GM19043 (cell line): ENCODE results near the gene SNRPF.

Experiments used
- ATAC-seq: cut with Tn5 transposase; IDR thresholded peaks from one replicate; pipeline ENCODE4 v1.9.1; 2021; ENCODE audit warnings: low read depth; ENCODE audit not compliant: unreplicated experiment

Gene SNRPF

DNA sequence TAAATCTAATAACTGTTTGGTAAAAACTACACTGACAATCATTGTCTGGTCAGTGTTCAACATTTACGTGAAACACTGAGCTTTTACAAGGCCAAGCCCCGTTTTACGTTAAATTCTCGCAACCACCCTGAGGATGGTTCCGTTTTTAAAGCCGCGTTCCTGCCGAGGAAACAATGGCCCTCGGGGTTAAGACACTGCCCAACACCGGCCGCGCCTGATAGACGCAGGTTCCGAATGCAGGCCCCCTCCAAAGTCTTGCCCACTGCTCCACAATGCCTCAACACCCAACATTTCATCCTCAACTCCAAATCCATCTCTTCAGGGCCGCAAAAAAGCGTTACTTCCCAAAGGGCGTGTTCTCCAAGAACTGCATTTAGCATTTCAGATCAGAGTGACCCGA lies 953 bp upstream of the SNRPF start:
- ATAC-seq, result no peak

GRCh38 chr12:95859344-95859816 lies 628 bp downstream of the SNRPF start:
- ATAC-seq, result no peak

DNA sequence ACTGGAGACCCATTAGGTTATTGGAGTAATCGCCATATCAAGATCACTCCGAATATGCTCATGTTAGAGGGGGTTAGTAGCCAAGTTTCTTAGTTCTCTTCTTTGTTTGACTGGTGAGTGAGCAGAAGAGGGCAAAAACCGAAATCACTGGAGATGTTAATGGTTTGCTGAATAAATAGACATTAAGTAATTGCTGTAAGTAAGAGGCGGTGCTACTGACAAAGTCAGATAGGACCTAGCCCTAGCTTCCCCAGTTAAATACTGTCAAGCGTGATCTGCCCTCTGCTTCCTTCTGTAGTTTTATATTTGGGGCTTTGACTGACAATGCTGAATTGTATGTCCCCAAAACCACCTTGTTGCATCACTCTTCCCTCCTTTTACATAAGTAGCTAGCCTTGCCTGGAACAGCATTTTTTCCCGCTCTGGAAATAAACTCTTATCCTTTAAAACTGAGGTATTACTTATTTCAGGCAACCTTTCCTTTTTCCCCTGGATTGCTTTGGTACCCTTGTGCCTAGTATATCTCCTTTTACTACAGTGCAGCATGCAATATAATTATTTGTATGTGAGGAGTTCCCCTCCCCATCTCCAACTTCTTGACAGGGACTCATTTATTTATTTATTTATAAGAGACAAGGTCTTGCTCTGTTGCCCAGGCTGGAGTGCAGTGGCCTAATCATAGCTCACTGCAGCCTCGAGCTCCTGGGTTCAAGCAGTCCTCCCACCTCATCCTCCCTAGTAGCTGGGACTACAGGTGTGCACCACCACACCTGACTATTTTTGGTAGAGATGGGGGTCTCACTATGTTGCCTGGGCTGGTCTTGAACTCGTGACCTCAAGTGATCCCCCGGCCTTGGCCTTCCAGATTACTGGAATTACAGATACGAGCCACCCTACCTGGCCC lies 1.4 kb downstream of the SNRPF start:
- no peak for ATAC-seq

GRCh38 chr12:95862038-95862437 lies 3.3 kb downstream of the SNRPF start:
- no peak for ATAC-seq

DNA sequence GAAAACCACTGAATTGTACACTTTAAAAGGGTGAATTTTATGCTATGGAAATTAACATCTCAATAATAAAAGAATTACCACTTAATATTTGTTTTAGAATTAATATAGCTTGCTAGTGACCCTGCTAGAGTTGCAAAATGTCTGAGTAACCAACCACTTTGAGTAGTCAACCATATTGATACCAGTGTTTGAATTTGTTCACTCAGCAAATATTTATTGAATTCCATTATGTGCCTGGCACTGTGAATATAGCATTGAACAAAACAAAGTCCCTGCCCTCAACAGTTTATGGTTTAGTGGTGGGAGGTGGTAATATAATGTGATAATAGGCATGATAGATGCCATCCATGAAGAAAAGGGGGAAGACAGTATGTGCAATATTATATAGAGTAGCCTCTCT lies 4.6 kb downstream of the SNRPF start:
- no peak for ATAC-seq

- no peak for ATAC-seq
Measured at GRCh38 chr12:95870897-95871296, 12.1 kb downstream of the SNRPF start.

- ATAC-seq, result no peak
Measured at GRCh38 chr12:95874452-95874851, 15.7 kb downstream of the SNRPF start.

- no peak for ATAC-seq
Measured at GRCh38 chr12:95877622-95878021, 18.9 kb downstream of the SNRPF start.

DNA sequence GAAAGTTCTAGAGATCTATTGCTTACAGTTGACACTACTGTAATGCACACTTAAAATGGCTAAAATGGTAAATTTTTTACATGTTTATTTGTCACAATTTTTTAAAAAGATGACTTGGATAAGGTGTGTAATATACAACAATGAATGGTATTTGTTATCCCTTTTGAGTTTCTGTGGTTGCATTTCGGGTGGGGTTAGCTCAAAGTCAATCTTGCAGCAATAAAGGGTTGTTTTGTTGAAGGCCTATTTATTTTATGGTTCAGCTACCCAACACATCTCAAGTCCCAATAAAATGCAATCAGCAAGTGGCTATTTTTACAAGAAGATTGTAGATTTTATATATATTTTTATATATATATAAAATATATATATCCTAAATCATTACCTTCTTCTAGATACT lies 22.1 kb downstream of the SNRPF start:
- no peak for ATAC-seq

- ATAC-seq, result no peak
Measured at GRCh38 chr12:95881331-95881955, 22.7 kb downstream of the SNRPF start.

DNA sequence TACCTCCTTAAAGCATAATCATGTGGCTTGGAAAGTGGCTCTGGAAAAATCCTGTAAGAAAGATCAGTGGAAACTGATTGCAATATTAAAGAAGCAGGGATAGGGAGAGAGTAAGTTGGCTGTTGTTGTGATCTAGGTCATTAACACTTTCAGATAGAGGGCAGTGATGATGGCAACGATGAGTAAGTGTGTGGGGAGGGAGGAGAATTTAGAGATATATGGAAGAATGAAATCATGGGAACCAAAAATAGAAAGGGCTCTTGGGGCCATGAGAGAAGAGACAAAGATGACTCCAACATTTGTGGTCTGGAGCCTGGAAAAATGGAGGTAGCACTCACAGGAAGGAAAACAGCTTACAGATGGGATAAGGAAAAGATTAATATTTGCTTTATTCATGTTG lies 23.3 kb downstream of the SNRPF start:
- ATAC-seq, result no peak

DNA sequence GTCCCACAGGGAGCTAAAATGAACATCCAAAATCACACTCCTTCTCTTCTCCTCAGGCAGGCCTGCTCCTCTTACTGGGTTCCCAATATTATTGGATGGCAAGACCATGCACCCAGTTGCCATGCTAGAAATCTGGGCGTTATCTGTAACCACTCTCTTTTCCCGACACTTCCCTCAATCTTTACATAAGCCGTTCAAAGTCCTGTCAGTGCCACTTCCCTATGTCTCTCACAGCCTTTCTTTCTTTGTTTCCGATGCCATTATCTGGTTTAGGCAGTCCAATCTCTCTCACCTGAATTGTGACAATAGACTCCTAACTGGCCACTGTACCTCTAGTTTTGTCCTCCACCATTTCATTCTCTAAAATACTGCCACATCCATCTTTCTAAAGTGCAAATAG lies 24.1 kb downstream of the SNRPF start:
- ATAC-seq, result no peak

GRCh38 chr12:95884998-95885397 lies 26.2 kb downstream of the SNRPF start:
- ATAC-seq, result no peak

DNA sequence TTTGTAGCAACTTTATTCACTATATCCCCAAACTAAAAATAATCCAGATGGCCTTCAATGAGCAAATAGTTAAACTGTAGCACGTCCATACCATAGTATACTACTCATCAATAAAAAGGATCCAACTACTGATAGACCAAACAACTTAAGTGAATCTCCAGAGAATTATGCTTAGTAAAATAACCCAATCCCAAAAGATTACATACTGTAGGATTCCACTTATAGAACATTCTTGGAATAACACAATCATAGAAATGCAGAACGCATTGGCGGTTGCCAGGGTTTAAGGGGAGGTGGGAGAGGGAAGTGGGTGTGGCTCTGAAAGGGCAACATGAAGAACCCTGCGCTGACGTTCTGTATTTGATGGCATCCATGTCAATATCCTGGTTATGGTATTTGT lies 28.6 kb downstream of the SNRPF start:
- no peak for ATAC-seq

DNA sequence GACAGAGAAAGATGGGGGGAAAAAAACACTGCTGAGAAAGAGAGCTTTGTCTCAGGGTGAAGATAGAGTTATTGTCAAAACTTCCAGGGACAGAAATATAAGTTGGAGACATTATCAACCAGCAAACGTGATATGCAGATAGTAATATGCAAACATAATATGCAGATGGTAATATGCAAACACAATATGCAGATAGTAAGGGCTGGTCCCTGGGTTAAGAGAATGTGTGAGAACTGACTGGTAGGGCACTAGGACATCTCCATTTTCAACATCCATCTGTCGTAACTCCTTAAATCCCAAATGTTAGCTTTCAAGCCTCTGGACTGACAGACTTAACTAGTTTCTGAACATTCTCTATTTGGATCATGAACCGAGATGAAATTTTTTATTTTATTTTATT lies 32.2 kb downstream of the SNRPF start:
- no peak for ATAC-seq

GRCh38 chr12:95896846-95897245 lies 38.1 kb downstream of the SNRPF start:
- no peak for ATAC-seq

GRCh38 chr12:95898081-95898480 lies 39.3 kb downstream of the SNRPF start:
- ATAC-seq, result no peak

DNA sequence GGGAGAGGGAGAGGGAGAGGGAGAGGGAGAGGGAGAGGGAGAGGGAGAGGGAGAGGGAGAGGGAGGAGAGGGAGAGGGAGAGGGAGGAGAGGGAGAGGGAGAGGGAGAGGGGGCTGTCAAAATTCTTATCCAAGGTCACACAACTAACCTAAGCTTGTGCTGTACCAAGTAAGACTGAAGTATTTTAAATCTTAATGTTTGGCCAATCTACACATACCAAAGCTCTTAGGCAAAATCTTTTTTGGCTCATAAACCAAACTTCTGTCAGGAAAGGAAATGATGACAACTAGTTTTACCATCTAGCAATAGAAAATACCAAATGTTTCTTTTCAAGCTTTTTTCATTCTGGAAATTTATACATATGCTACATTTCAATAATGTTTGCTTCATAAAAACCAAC lies 49.8 kb downstream of the SNRPF start:
- ATAC-seq, result no peak

DNA sequence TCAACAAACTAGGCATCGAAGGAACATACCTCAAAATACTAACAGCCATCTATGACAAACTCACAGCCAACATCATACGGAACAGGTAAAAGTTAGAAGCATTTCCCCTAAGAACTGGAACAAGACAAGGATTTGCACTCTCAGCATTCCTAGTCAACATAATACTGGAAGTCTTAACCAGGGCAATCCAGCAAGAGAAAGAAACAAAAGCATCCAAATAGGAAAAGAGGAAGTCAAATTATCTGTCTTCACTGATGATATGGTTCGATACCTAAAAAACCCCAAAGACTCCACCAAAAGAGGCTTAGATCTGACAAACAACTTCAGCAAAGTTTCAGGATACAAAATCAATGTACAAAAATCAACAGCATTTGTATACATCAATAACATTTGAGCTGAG lies 51.1 kb downstream of the SNRPF start:
- ATAC-seq, result no peak
